ENCODE measurements around the gene STK24. TPM values are rescaled to one million over a fixed set of nuclear protein-coding genes. Genes with fewer than 3 reads are reported as not detected.
A peak's percentile ranks its signal among the peaks of the same experiment; 100 is the strongest.
"Not testable (repeated sequence)": the region's sequence is repeated elsewhere in the genome, so short reads cannot be mapped to it uniquely, and the experiment has no call there.

Gene STK24
- 82.2 and 83.4 TPM in 2 replicates for total RNA-seq

DNA sequence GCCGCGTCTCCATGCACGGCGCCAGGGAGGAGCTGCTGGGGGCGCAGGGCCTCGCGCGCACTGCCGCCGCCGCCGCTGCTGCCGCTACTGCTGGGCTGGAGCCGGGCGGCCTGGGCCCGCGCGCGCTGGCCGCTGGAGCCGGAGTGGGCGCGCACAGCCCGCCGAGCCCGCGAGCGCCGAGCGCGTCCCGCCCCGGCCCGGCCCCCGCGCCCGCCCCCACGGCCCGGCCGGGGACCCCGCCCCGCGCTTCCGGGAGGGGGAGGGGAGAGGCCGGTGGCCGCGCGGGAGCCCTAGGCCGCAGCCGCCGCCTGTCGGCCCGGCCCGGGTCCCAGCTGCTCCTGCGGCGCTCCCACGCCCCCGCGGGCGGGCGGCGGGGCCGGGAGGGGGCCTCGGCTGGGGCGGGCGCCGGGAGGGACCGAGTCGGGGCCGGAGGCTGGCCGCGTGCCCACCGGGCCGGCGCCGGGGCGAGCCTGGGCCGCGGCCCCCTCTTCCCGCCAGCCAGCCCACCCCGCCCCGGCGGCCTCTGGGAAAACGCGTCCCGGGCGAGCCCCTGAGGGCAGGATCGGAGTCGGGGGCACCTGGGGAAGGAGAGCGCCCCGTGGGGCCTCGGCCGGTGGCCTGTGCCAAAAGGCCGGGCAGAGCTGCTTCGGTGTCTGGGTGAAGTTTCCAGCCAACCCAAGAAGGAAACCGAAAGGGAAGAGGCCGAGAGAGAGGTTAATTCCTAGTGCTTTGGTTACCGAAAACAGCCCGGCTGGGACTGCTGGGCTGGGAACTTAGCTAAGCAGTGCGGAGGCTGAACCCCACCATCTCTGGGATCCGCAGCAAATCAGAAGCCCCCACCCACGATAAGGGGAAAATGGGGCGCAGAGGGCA is at the start of gene STK24:
Gene STK24, minus strand, starts transcription at position 145 of the 873 bp plus-strand sequence. CDS start 321 bp downstream, outside the sequence.
- no peaks in the 10 kb centered on the region for H3K27me3 ChIP-seq (ENCODE audit: insufficient read depth, low read length)
- peak within 1 kb of the TSS; percentile 93 for H2AFZ ChIP-seq (ENCODE audit: low read length)
- H3K9me3 ChIP-seq (ENCODE audit: low read depth, low read length): no peaks in the 10 kb centered on the region
- DNase-seq (ENCODE audit: insufficient read length, low spot score, missing footprints): peak; percentile 97
- TF ChIP-seq, protein P1, sequence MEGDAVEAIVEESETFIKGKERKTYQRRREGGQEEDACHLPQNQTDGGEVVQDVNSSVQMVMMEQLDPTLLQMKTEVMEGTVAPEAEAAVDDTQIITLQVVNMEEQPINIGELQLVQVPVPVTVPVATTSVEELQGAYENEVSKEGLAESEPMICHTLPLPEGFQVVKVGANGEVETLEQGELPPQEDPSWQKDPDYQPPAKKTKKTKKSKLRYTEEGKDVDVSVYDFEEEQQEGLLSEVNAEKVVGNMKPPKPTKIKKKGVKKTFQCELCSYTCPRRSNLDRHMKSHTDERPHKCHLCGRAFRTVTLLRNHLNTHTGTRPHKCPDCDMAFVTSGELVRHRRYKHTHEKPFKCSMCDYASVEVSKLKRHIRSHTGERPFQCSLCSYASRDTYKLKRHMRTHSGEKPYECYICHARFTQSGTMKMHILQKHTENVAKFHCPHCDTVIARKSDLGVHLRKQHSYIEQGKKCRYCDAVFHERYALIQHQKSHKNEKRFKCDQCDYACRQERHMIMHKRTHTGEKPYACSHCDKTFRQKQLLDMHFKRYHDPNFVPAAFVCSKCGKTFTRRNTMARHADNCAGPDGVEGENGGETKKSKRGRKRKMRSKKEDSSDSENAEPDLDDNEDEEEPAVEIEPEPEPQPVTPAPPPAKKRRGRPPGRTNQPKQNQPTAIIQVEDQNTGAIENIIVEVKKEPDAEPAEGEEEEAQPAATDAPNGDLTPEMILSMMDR (IDR thresholded peaks at IDR 0.05; ENCODE audit: extremely low read depth, low read depth, low read length): no peak
- H3K4me2 ChIP-seq (ENCODE audit: insufficient read depth, low read length): peak within 1 kb of the TSS; percentile 98
- H3K4me3 ChIP-seq (ENCODE audit: insufficient read depth, low read length): peak within 1 kb of the TSS; percentile 83
- H4K20me1 ChIP-seq (ENCODE audit: insufficient read depth, low read length): peaks cover 26% of the 10 kb centered on the region
- H3K4me1 ChIP-seq (ENCODE audit: insufficient read depth, low read length): peaks cover 42% of the 10 kb centered on the region
- H3K79me2 ChIP-seq (ENCODE audit: insufficient read depth, low read length): peaks cover 44% of the 10 kb centered on the region
- H3K27ac ChIP-seq (ENCODE audit: low read depth, low read length): peak within 1 kb of the TSS; percentile 98
- no peaks in the 10 kb centered on the region for H3K36me3 ChIP-seq (ENCODE audit: insufficient read depth, low read length)

DNA sequence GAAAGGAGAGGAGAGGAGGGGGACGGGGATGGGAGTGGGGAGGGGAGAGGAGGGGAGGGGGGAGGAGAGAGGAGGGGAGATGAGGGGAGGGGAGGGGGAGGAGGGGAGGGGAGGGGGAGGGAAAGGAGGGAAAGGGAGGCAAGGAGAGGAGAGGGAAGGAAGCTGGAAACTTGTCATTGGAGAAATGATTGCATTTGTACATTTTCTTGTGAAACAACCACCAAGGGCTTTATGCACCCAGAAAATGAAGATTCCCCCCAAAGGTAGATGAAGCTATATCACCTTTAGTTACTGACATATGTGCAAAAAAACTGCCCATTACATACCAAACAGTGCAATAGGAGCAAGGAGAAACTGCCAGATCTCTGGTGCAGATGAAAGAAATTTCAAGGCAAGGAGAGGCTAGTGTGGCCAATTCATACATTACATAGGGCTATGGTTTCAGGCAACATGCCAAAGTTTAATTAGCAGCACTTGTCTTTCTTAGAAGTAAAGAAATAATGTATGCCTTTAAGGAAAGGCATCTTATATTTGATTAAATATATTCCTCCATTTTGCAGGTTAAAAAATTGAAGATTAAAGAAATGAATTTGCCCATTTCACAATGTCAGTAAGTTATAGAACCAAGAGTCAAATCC is 49.5 kb upstream of the STK24 start:
- Histone ChIP-seq H3K27ac (ENCODE audit: low read depth, low read length) (no peak overlapping the region), H3K4me1 (ENCODE audit: insufficient read depth, low read length) (peaks cover 8% of the 10 kb centered on the region), H3K79me2 (ENCODE audit: insufficient read depth, low read length) (no peaks in the 10 kb centered on the region), H3K4me2 (ENCODE audit: insufficient read depth, low read length) (no peak overlapping the region), H2AFZ (ENCODE audit: low read length) (no peak overlapping the region), H3K9me3 (ENCODE audit: low read depth, low read length) (no peaks in the 10 kb centered on the region), H3K36me3 (ENCODE audit: insufficient read depth, low read length) (no peaks in the 10 kb centered on the region), H3K27me3 (ENCODE audit: insufficient read depth, low read length) (no peaks in the 10 kb centered on the region), H4K20me1 (ENCODE audit: insufficient read depth, low read length) (no peaks in the 10 kb centered on the region), H3K4me3 (ENCODE audit: insufficient read depth, low read length) (no peak overlapping the region)
- DNase-seq (ENCODE audit: insufficient read length, low spot score, missing footprints): no peak
- TF ChIP-seq, protein P1 (IDR thresholded peaks at IDR 0.05; ENCODE audit: extremely low read depth, low read depth, low read length): no peak

- not testable (repeated sequence) for H3K36me3 ChIP-seq (ENCODE audit: insufficient read depth, low read length); H3K4me2 ChIP-seq (ENCODE audit: insufficient read depth, low read length); H3K9me3 ChIP-seq (ENCODE audit: low read depth, low read length); H3K4me1 ChIP-seq (ENCODE audit: insufficient read depth, low read length); DNase-seq (ENCODE audit: insufficient read length, low spot score, missing footprints); H4K20me1 ChIP-seq (ENCODE audit: insufficient read depth, low read length); H3K4me3 ChIP-seq (ENCODE audit: insufficient read depth, low read length); H3K27me3 ChIP-seq (ENCODE audit: insufficient read depth, low read length); H3K79me2 ChIP-seq (ENCODE audit: insufficient read depth, low read length); H3K27ac ChIP-seq (ENCODE audit: low read depth, low read length); H2AFZ ChIP-seq (ENCODE audit: low read length)
These were observed 47.7 kb upstream of the STK24 start for GRCh38 chr13:98624589-98624988.

DNA sequence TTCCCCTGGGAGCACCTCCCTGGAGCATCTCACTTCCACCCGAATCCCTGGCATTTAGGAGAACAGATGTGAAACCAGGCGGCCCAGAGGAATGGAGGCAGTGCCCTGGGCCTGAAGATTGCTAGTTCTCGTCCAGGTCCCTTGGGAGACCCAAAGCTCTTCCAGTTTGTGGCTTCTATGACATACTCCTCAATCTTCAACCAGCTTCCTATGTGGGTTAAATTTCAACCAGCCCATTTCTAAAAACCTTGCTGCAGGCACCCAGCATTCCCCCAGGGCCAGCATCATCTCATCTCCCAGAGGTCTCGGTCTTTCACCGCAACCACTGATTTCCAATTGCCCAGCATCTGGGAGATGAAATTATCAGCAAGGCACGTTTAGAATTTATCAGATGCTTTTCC is 46.0 kb upstream of the STK24 start:
- H3K4me3 ChIP-seq (ENCODE audit: insufficient read depth, low read length): no peak overlapping the region
- no peaks in the 10 kb centered on the region for H3K36me3 ChIP-seq (ENCODE audit: insufficient read depth, low read length)
- no peak for DNase-seq (ENCODE audit: insufficient read length, low spot score, missing footprints)
- H4K20me1 ChIP-seq (ENCODE audit: insufficient read depth, low read length): no peaks in the 10 kb centered on the region
- no peaks in the 10 kb centered on the region for H3K9me3 ChIP-seq (ENCODE audit: low read depth, low read length)
- no peaks in the 10 kb centered on the region for H3K79me2 ChIP-seq (ENCODE audit: insufficient read depth, low read length)
- H3K4me1 ChIP-seq (ENCODE audit: insufficient read depth, low read length): peaks cover 8% of the 10 kb centered on the region
- no peak overlapping the region for H2AFZ ChIP-seq (ENCODE audit: low read length)
- H3K4me2 ChIP-seq (ENCODE audit: insufficient read depth, low read length): no peak overlapping the region
- no peak overlapping the region for H3K27ac ChIP-seq (ENCODE audit: low read depth, low read length)
- TF ChIP-seq, protein P1 (IDR thresholded peaks at IDR 0.05; ENCODE audit: extremely low read depth, low read depth, low read length): no peak
- peaks cover 6% of the 10 kb centered on the region for H3K27me3 ChIP-seq (ENCODE audit: insufficient read depth, low read length)

Data from osteoblast (primary cell).